Breast epithelium (tissue), 4 donors: ENCODE measurements around the gene TRPV3. TPM values are rescaled to one million over a fixed set of nuclear protein-coding genes. Genes with fewer than 3 reads are reported as not detected.

Experiments used
- DNase-seq, 2 donors: peaks; one replicate each; pipeline ENCODE4 v3.0.0-alpha.2; 2019; ENCODE audit warnings: low spot score in 2 of 2
- H3K27ac ChIP-seq, 2 donors: fragments of 200-600 bp; sonication (generic) in 1 of 2; one replicate each; pipeline ENCODE4 v1.5.1; 2016 to 2019; ENCODE audit warnings: mild to moderate bottlenecking in 1 of 2
- H3K27me3 ChIP-seq, 2 donors: fragments of 200-600 bp; sonication (generic) in 1 of 2; one replicate each; pipeline versions ENCODE4 v1.5.1 to v1.6.0; 2017 to 2019; ENCODE audit warnings: control low read depth in 1 of 2, mild to moderate bottlenecking in 1 of 2
- H3K36me3 ChIP-seq: fragments of 200-600 bp; one replicate; pipeline ENCODE4 v1.5.1; 2019
- H3K4me1 ChIP-seq, 2 donors: fragments of 200-600 bp; sonication (generic); one replicate each; pipeline ENCODE4 v1.5.1; 2016 to 2019; ENCODE audit warnings: control low read depth in 1 of 2
- H3K4me3 ChIP-seq, 3 donors: fragments of 200-600 bp; sonication (generic); 1 replicate in 2 of 3; 2 replicates in 1 of 3; pipeline ENCODE4 v1.5.1; 2016 to 2019; ENCODE audit warnings: mild to moderate bottlenecking in 3 of 3, moderate library complexity in 2 of 3
- H3K9me3 ChIP-seq, 2 donors: fragments of 200-600 bp; sonication (generic) in 1 of 2; one replicate each; pipeline ENCODE4 v1.5.1; 2016 to 2019; ENCODE audit warnings: control low read depth in 1 of 2
- CTCF ChIP-seq, 3 donors: fragments of 450-650 bp; IDR thresholded peaks; one replicate each; pipeline ENCODE4 v1.5.1; 2016 to 2017; ENCODE audit warnings: antibody characterized with exemption in 3 of 3, mild to moderate bottlenecking in 3 of 3, moderate library complexity in 3 of 3
- POLR2A ChIP-seq: fragments of 450-650 bp; IDR thresholded peaks from one replicate; pipeline ENCODE4 v1.6.1; 2016; ENCODE audit warnings: antibody characterized with exemption, mild to moderate bottlenecking, moderate library complexity
- POLR2AphosphoS5 ChIP-seq, 3 donors: sonication (generic); formaldehyde crosslinking; IDR thresholded peaks; one replicate each; pipeline ENCODE4 v1.6.1; 2017; ENCODE audit warnings: antibody characterized with exemption in 3 of 3
- intact Hi-C: fragments of 100-400 bp; cut with DNase I; formaldehyde crosslinking; loops from one replicate; pipeline ENCODE4 v1.15.1; 2023; ENCODE audit warnings: low total_unique reads
- total RNA-seq, 3 donors: library from RNA; depleted of rRNA; stranded (reverse); fragments of >200 nt; gene quantifications; one replicate each; pipeline ENCODE4 v1.1.0, GENCODE V29; 2016

Gene TRPV3
- total RNA-seq, 3 donors from 2014 or later, result 0.98 to 1.1 (median 1.0) TPM

- intact Hi-C loops, result no loop called here
- TF ChIP-seq POLR2A, result no peak
- TF ChIP-seq CTCF (IDR thresholded peaks at IDR 0.05), result no peak
- TF ChIP-seq POLR2AphosphoS5 (IDR thresholded peaks at IDR 0.05), result no peak
- H3K36me3 ChIP-seq, result no peaks in the 10 kb centered on the region
- no peak overlapping the region for H3K4me3 ChIP-seq
- DNase-seq, result no peak
- no peak overlapping the region for H3K27ac ChIP-seq
- H3K4me1 ChIP-seq, result no peaks in the 10 kb centered on the region
- no peaks in the 10 kb centered on the region for H3K9me3 ChIP-seq
- no peaks in the 10 kb centered on the region for H3K27me3 ChIP-seq
Observed at GRCh38 chr17:3507071-3507470, 50.5 kb downstream of the TRPV3 start.

GRCh38 chr17:3506054-3506453 is 51.6 kb downstream of the TRPV3 start:
- TF ChIP-seq POLR2AphosphoS5 (IDR thresholded peaks at IDR 0.05) (no peak), POLR2A (no peak), CTCF (IDR thresholded peaks at IDR 0.05) (no peak)
- Histone ChIP-seq H3K27me3 (no peaks in the 10 kb centered on the region), H3K27ac (no peak overlapping the region), H3K4me1 (no peaks in the 10 kb centered on the region), H3K4me3 (no peak overlapping the region), H3K9me3 (no peaks in the 10 kb centered on the region), H3K36me3 (no peaks in the 10 kb centered on the region)
- intact Hi-C loops, result no loop called here
- DNase-seq, result no peak

GRCh38 chr17:3505008-3505407 is 52.6 kb downstream of the TRPV3 start:
- Histone ChIP-seq H3K27ac (no peak overlapping the region), H3K9me3 (peaks cover 0 to 4% of the 10 kb centered on the region in 2 donors)

GRCh38 chr17:3503285-3503684 is 54.3 kb downstream of the TRPV3 start:
- peaks cover 0 to 4% of the 10 kb centered on the region in 2 donors for H3K9me3 ChIP-seq
- H3K4me3 ChIP-seq, result no peak overlapping the region
- H3K36me3 ChIP-seq, result no peaks in the 10 kb centered on the region
- DNase-seq, result no peak
- no peaks in the 10 kb centered on the region for H3K4me1 ChIP-seq
- no peak for TF ChIP-seq CTCF (IDR thresholded peaks at IDR 0.05)
- H3K27me3 ChIP-seq, result no peaks in the 10 kb centered on the region
- no peak overlapping the region for H3K27ac ChIP-seq
- intact Hi-C loops, result no loop called here

More at GRCh38 chr17:3505008-3505407, 52.6 kb downstream of the TRPV3 start:
- TF ChIP-seq CTCF (IDR thresholded peaks at IDR 0.05), result no peak
- TF ChIP-seq POLR2A, result no peak
- no peak for TF ChIP-seq POLR2AphosphoS5 (IDR thresholded peaks at IDR 0.05)
- Histone ChIP-seq H3K4me1 (no peaks in the 10 kb centered on the region), H3K27me3 (no peaks in the 10 kb centered on the region), H3K36me3 (no peaks in the 10 kb centered on the region), H3K4me3 (no peak overlapping the region)
- DNase-seq, result no peak
- intact Hi-C loops, result no loop called here

GRCh38 chr17:3502466-3502865 is 55.1 kb downstream of the TRPV3 start:
- Histone ChIP-seq H3K27me3 (no peaks in the 10 kb centered on the region), H3K4me1 (no peaks in the 10 kb centered on the region), H3K4me3 (no peak overlapping the region), H3K36me3 (no peaks in the 10 kb centered on the region), H3K27ac (no peak overlapping the region), H3K9me3 (peaks cover 0 to 4% of the 10 kb centered on the region in 2 donors)
- intact Hi-C loops, result no loop called here
- TF ChIP-seq POLR2AphosphoS5 (IDR thresholded peaks at IDR 0.05) (no peak), CTCF (IDR thresholded peaks at IDR 0.05) (no peak)
- no peak for DNase-seq
